ENCODE measurements around the gene TXNDC5. TPM values are rescaled to one million over a fixed set of nuclear protein-coding genes. Genes with fewer than 3 reads are reported as not detected.

TXNDC5 gene
- total RNA-seq, 1 donor = 365 TPM

- no peak for TF ChIP-seq CTCF (IDR thresholded peaks at IDR 0.05; ENCODE audit: insufficient read depth, low read depth, low read length)
- peak overlapping the region; percentile 64 for H3K4me3 ChIP-seq (ENCODE audit: low read depth, low read length)
- DNase-seq (ENCODE audit: low read depth) = no peak
Measured at GRCh38 chr6:7911345-7911725, 747 bp upstream of the TXNDC5 start.

GRCh38 chr6:7910298-7910653, 312 bp downstream of the TXNDC5 start:
- DNase-seq (ENCODE audit: low read depth) = no peak

GRCh38 chr6:7909323-7910276, 988 bp downstream of the TXNDC5 start:
- DNase-seq (ENCODE audit: low read depth) = peak; percentile 53
- no peak for TF ChIP-seq CTCF (IDR thresholded peaks at IDR 0.05; ENCODE audit: insufficient read depth, low read depth, low read length)
- peak overlapping the region; percentile 64 for H3K4me3 ChIP-seq (ENCODE audit: low read depth, low read length)

More at GRCh38 chr6:7910298-7910653, 312 bp downstream of the TXNDC5 start:
- no peak for TF ChIP-seq CTCF (IDR thresholded peaks at IDR 0.05; ENCODE audit: insufficient read depth, low read depth, low read length)
- peak overlapping the region; percentile 64 for H3K4me3 ChIP-seq (ENCODE audit: low read depth, low read length)

GRCh38 chr6:7907159-7907558, 3.4 kb downstream of the TXNDC5 start:
- no peak for TF ChIP-seq CTCF (IDR thresholded peaks at IDR 0.05; ENCODE audit: insufficient read depth, low read depth, low read length)
- no peak overlapping the region for H3K4me3 ChIP-seq (ENCODE audit: low read depth, low read length)
- no peak for DNase-seq (ENCODE audit: low read depth)

GRCh38 chr6:7906741-7907140, 3.8 kb downstream of the TXNDC5 start:
- H3K4me3 ChIP-seq (ENCODE audit: low read depth, low read length) = no peak overlapping the region
- no peak for DNase-seq (ENCODE audit: low read depth)
- no peak for TF ChIP-seq CTCF (IDR thresholded peaks at IDR 0.05; ENCODE audit: insufficient read depth, low read depth, low read length)

GRCh38 chr6:7905416-7905815, 5.2 kb downstream of the TXNDC5 start:
- TF ChIP-seq CTCF (IDR thresholded peaks at IDR 0.05; ENCODE audit: insufficient read depth, low read depth, low read length) = no peak
- peak; percentile 20 for DNase-seq (ENCODE audit: low read depth)
- H3K4me3 ChIP-seq (ENCODE audit: low read depth, low read length) = no peak overlapping the region

Data from fibroblast of villous mesenchyme (primary cell).